Endodermal cell (in vitro differentiated cells): ENCODE data around the gene KCTD20. TPM values are rescaled to one million over a fixed set of nuclear protein-coding genes. Genes with fewer than 3 reads are reported as not detected.

Experiments
- DNase-seq: peaks from one replicate; pipeline ENCODE4 v3.0.0-alpha.2; 2017
- H3K27ac ChIP-seq: 2 replicates; pipeline ENCODE4 v1.5.1; 2013; ENCODE audit warnings: mild to moderate bottlenecking, low read depth, low read length, moderate library complexity
- H3K27me3 ChIP-seq: 2 replicates; pipeline ENCODE4 v1.6.1; 2013; ENCODE audit warnings: mild to moderate bottlenecking, low read length, moderate library complexity; ENCODE audit not compliant: insufficient read depth, control insufficient read depth, poor library complexity, severe bottlenecking
- H3K36me3 ChIP-seq: 2 replicates; pipeline ENCODE4 v1.7.0; 2013; ENCODE audit warnings: mild to moderate bottlenecking, low read length, moderate library complexity; ENCODE audit not compliant: control insufficient read depth, insufficient read depth
- H3K4me1 ChIP-seq: one replicate; pipeline ENCODE4 v1.7.0; 2013; ENCODE audit warnings: low read length; ENCODE audit not compliant: control insufficient read depth, insufficient read depth
- H3K4me3 ChIP-seq: 2 replicates; pipeline ENCODE4 v1.5.1; 2013; ENCODE audit warnings: mild to moderate bottlenecking, low read length, moderate library complexity
- H3K9ac ChIP-seq: 2 replicates; pipeline ENCODE4 v1.6.1; 2013; ENCODE audit warnings: mild to moderate bottlenecking, low read length, moderate library complexity; ENCODE audit not compliant: poor library complexity, severe bottlenecking; ENCODE audit errors: extremely low read depth
- H3K9me3 ChIP-seq: 2 replicates; pipeline ENCODE4 v1.6.1; 2013; ENCODE audit warnings: mild to moderate bottlenecking, low read length, moderate library complexity; ENCODE audit not compliant: control insufficient read depth
- H3K27ac Mint-ChIP-seq: 2 replicates; pipeline ENCODE4 v1.8.0; 2020; ENCODE audit warnings: mixed read lengths
- H3K27me3 Mint-ChIP-seq: 2 replicates; pipeline ENCODE4 v1.8.0; 2021; ENCODE audit warnings: mild to moderate bottlenecking, mixed read lengths; ENCODE audit not compliant: insufficient read depth
- H3K36me3 Mint-ChIP-seq: 2 replicates; pipeline ENCODE4 v1.8.0; 2020; ENCODE audit warnings: low read depth, mixed read lengths
- H3K4me1 Mint-ChIP-seq: 2 replicates; pipeline ENCODE4 v1.8.0; 2020; ENCODE audit warnings: mixed read lengths
- H3K4me3 Mint-ChIP-seq: 2 replicates; pipeline ENCODE4 v1.8.0; 2020; ENCODE audit warnings: mild to moderate bottlenecking, moderate library complexity, mixed read lengths
- H3K9me3 Mint-ChIP-seq: 2 replicates; pipeline ENCODE4 v1.8.0; 2020; ENCODE audit warnings: mild to moderate bottlenecking, mixed read lengths
- CTCF ChIP-seq: fragments of 200-600 bp; sonication (generic); conservative IDR thresholded peaks from 2 replicates; pipeline ENCODE4 v1.5.0; 2021; ENCODE audit warnings: antibody characterized with exemption, mild to moderate bottlenecking
- WGBS, 2 experiments: methylation state at CpG; one replicate each; pipeline versions ENCODE4 v1.1.5 to v1.1.7; 2013; ENCODE audit warnings: missing lambda C conversion rate in 2 of 2, mixed read lengths in 1 of 2; ENCODE audit not compliant: insufficient coverage in 1 of 2, insufficient read length in 1 of 2; 5-methylcytosine and 5-hydroxymethylcytosine counted together
- total RNA-seq, 2 donors: library from RNA; stranded (reverse); fragmentation: NEBNext Ultra II Directional in 1 of 2; extraction: Animal tissue kit (Norgen Biotek cat#: 25700) in 1 of 2; gene quantifications; 2 replicates in 1 of 2; 3 replicates in 1 of 2; pipeline ENCODE4 v1.2.1, GENCODE V29; 2021

KCTD20 gene
- total RNA-seq, 2 donors from 2014 or later: 20.5 to 29.0 TPM

- no peaks in the 10 kb centered on the region for H3K9me3 ChIP-seq
- DNase-seq: no peak
- peaks cover 72% of the 10 kb centered on the region for H3K36me3 Mint-ChIP-seq
Observed at GRCh38 chr6:36519352-36519751, 76.6 kb downstream of the KCTD20 start.

GRCh38 chr6:36523451-36523850, 80.7 kb downstream of the KCTD20 start:
- no peak for TF ChIP-seq CTCF
- no peak overlapping the region for H3K4me3 ChIP-seq
- H3K27me3 Mint-ChIP-seq: no peaks in the 10 kb centered on the region
- no peak overlapping the region for H3K9ac ChIP-seq
- H3K36me3 ChIP-seq: peaks cover 79% of the 10 kb centered on the region
- no peak overlapping the region for H3K27ac Mint-ChIP-seq
- no peaks in the 10 kb centered on the region for H3K27me3 ChIP-seq
- H3K4me3 Mint-ChIP-seq: no peak overlapping the region
- no peaks in the 10 kb centered on the region for H3K9me3 Mint-ChIP-seq
- no peaks in the 10 kb centered on the region for H3K4me1 Mint-ChIP-seq
- no peak overlapping the region for H3K27ac ChIP-seq
- DNase-seq: no peak
- peaks cover 67% of the 10 kb centered on the region for H3K36me3 Mint-ChIP-seq
- no peaks in the 10 kb centered on the region for H3K4me1 ChIP-seq
- H3K9me3 ChIP-seq: no peaks in the 10 kb centered on the region
- WGBS, 2 experiments: 91 to 95% methylated on average over 6 to 8 of the region's 8 CpGs

More at GRCh38 chr6:36519352-36519751, 76.6 kb downstream of the KCTD20 start:
- Histone ChIP-seq H3K4me1 (no peaks in the 10 kb centered on the region), H3K9ac (no peak overlapping the region), H3K36me3 (peaks cover 97% of the 10 kb centered on the region), H3K27ac (no peak overlapping the region), H3K27me3 (no peaks in the 10 kb centered on the region), H3K4me3 (no peak overlapping the region)
- H3K27ac Mint-ChIP-seq: no peak overlapping the region
- no peaks in the 10 kb centered on the region for H3K27me3 Mint-ChIP-seq
- H3K4me1 Mint-ChIP-seq: peaks cover 3% of the 10 kb centered on the region
- H3K9me3 Mint-ChIP-seq: no peaks in the 10 kb centered on the region
- H3K4me3 Mint-ChIP-seq: no peak overlapping the region
- TF ChIP-seq CTCF: no peak

GRCh38 chr6:36523936-36524499, 81.2 kb downstream of the KCTD20 start:
- no peak for TF ChIP-seq CTCF
- no peaks in the 10 kb centered on the region for H3K4me1 Mint-ChIP-seq
- no peak overlapping the region for H3K27ac ChIP-seq
- DNase-seq: no peak
- no peaks in the 10 kb centered on the region for H3K9me3 Mint-ChIP-seq
- peaks cover 79% of the 10 kb centered on the region for H3K36me3 ChIP-seq
- no peaks in the 10 kb centered on the region for H3K27me3 Mint-ChIP-seq
- no peaks in the 10 kb centered on the region for H3K9me3 ChIP-seq
- H3K27ac Mint-ChIP-seq: no peak overlapping the region
- H3K4me1 ChIP-seq: no peaks in the 10 kb centered on the region
- 95 to 97% methylated on average over 4 to 6 of the region's 6 CpGs for WGBS, 2 experiments
- H3K27me3 ChIP-seq: no peaks in the 10 kb centered on the region
- H3K4me3 ChIP-seq: no peak overlapping the region
- H3K36me3 Mint-ChIP-seq: peaks cover 64% of the 10 kb centered on the region
- H3K4me3 Mint-ChIP-seq: no peak overlapping the region
- no peak overlapping the region for H3K9ac ChIP-seq
